Epithelial cell of prostate (primary cell): Measurements from ENCODE around the gene ANKS1B.

Source experiments
- DNase-seq: peaks from one replicate; pipeline ENCODE4 v3.0.0-alpha.2; 2011; ENCODE audit warnings: low read depth, low spot score
- H3K27ac ChIP-seq: fragments of 450-650 bp; 2 replicates; pipeline ENCODE4 v1.5.1; 2017; ENCODE audit warnings: mild to moderate bottlenecking

Gene ANKS1B

GRCh38 chr12:99418379-99418778 lies 566.4 kb downstream of the ANKS1B start:
- DNase-seq: no peak
- no peak overlapping the region for H3K27ac ChIP-seq

GRCh38 chr12:99413751-99414150 lies 571.0 kb downstream of the ANKS1B start:
- H3K27ac ChIP-seq: no peak overlapping the region
- DNase-seq: no peak

- no peak for DNase-seq
- no peak overlapping the region for H3K27ac ChIP-seq
Observed at GRCh38 chr12:99393763-99394162, 591.0 kb downstream of the ANKS1B start.

- H3K27ac ChIP-seq: no peak overlapping the region
- DNase-seq: no peak
Observed at GRCh38 chr12:99392091-99392850, 592.5 kb downstream of the ANKS1B start.

- no peak overlapping the region for H3K27ac ChIP-seq
- no peak for DNase-seq
Observed at GRCh38 chr12:99390707-99391106, 594.0 kb downstream of the ANKS1B start.

- DNase-seq: no peak
Observed at GRCh38 chr12:99389751-99390150, 595.0 kb downstream of the ANKS1B start.

GRCh38 chr12:99388671-99389195 lies 596.0 kb downstream of the ANKS1B start:
- DNase-seq: no peak
- H3K27ac ChIP-seq: no peak overlapping the region

More at GRCh38 chr12:99389751-99390150, 595.0 kb downstream of the ANKS1B start:
- H3K27ac ChIP-seq: no peak overlapping the region

- H3K27ac ChIP-seq: no peak overlapping the region
- no peak for DNase-seq
Observed at GRCh38 chr12:99387661-99388060, 597.1 kb downstream of the ANKS1B start.

- no peak for DNase-seq
- H3K27ac ChIP-seq: no peak overlapping the region
Observed at GRCh38 chr12:99386907-99387306, 597.8 kb downstream of the ANKS1B start.

GRCh38 chr12:99383258-99383657 lies 601.5 kb downstream of the ANKS1B start:
- DNase-seq: no peak
- no peak overlapping the region for H3K27ac ChIP-seq

- H3K27ac ChIP-seq: no peak overlapping the region
- DNase-seq: no peak
Observed at GRCh38 chr12:99381992-99382391, 602.7 kb downstream of the ANKS1B start.

- no peak for DNase-seq
- H3K27ac ChIP-seq: no peak overlapping the region
Observed at GRCh38 chr12:99380701-99381100, 604.0 kb downstream of the ANKS1B start.

GRCh38 chr12:99374023-99374422 lies 610.7 kb downstream of the ANKS1B start:
- DNase-seq: no peak
- H3K27ac ChIP-seq: no peak overlapping the region

GRCh38 chr12:99372257-99372920 lies 612.3 kb downstream of the ANKS1B start:
- no peak for DNase-seq
- H3K27ac ChIP-seq: no peak overlapping the region

GRCh38 chr12:99370421-99371138 lies 614.2 kb downstream of the ANKS1B start:
- no peak for DNase-seq
- H3K27ac ChIP-seq: no peak overlapping the region

- DNase-seq: no peak
- no peak overlapping the region for H3K27ac ChIP-seq
Observed at GRCh38 chr12:99367181-99367580, 617.6 kb downstream of the ANKS1B start.

- H3K27ac ChIP-seq: no peak overlapping the region
- DNase-seq: no peak
Observed at GRCh38 chr12:99352269-99352668, 632.5 kb downstream of the ANKS1B start.

GRCh38 chr12:99343960-99344359 lies 640.8 kb downstream of the ANKS1B start:
- DNase-seq: no peak
- no peak overlapping the region for H3K27ac ChIP-seq

GRCh38 chr12:99339663-99340062 lies 645.1 kb downstream of the ANKS1B start:
- H3K27ac ChIP-seq: no peak overlapping the region
- no peak for DNase-seq

GRCh38 chr12:99334285-99335056 lies 650.3 kb downstream of the ANKS1B start:
- DNase-seq: no peak
- H3K27ac ChIP-seq: no peak overlapping the region
